ENCODE data around the gene MDP1.

DNA sequence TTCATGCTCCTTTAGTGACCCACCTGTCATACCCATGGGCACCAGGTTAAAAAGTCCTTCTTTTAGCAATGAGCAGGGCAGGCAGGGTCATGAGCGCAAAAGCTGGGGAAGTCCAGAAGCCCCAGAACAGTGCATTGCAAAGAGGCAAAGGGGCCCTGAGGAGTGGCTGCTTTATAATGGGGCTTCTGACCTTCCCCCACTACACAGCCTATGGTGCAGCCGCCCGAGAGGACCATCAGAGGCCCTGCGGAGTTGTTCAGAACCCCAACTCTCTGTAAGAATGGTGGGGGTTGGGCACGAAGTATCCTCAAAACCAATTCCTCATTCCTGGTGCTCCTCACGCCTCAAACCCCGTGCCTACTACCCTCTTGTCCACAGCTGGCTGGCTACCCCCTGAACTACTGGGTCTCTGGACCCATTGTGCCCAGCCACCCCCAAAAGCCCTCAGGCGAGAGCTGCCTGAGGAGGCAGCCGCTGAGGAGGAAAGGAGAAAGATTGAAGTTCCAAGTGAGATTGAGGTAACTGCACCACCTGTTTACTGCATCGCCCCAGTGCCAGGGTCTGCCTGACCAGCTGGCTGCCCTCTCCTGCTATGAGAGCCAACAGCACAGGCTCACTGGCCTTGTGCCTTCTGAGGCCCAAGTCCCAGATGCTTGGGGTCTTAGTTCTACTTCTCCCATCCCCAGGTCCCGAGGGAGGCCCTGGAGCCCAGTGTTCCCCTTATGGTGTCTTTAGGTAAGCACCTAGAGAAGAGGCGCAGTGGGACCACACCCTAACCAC is 37.3 kb downstream of the MDP1 start:
- TF ChIP-seq, protein P1, sequence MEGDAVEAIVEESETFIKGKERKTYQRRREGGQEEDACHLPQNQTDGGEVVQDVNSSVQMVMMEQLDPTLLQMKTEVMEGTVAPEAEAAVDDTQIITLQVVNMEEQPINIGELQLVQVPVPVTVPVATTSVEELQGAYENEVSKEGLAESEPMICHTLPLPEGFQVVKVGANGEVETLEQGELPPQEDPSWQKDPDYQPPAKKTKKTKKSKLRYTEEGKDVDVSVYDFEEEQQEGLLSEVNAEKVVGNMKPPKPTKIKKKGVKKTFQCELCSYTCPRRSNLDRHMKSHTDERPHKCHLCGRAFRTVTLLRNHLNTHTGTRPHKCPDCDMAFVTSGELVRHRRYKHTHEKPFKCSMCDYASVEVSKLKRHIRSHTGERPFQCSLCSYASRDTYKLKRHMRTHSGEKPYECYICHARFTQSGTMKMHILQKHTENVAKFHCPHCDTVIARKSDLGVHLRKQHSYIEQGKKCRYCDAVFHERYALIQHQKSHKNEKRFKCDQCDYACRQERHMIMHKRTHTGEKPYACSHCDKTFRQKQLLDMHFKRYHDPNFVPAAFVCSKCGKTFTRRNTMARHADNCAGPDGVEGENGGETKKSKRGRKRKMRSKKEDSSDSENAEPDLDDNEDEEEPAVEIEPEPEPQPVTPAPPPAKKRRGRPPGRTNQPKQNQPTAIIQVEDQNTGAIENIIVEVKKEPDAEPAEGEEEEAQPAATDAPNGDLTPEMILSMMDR (IDR thresholded peaks at IDR 0.05): no peak
- no peak for TF ChIP-seq POLR2A (IDR thresholded peaks at IDR 0.05)
